T-helper 22 cell (primary cell): ENCODE data around the gene DNAAF1.
"Not testable (repeated sequence)": the region's sequence is repeated elsewhere in the genome, so short reads cannot be mapped to it uniquely, and the experiment has no call there.

Source experiments
- DNase-seq: peaks from one replicate; pipeline ENCODE4 v3.0.0-alpha.2; 2020; ENCODE audit warnings: low read depth

The DNAAF1 gene

GRCh38 chr16:84184775-84185174 lies 39.7 kb downstream of the DNAAF1 start:
- DNase-seq: no peak

GRCh38 chr16:84186685-84187437 lies 41.8 kb downstream of the DNAAF1 start, which contains the start of gene TAF1C:
Gene TAF1C, minus strand, starts transcription at chr16:84187057. Its CDS starts 2,069 bp downstream, at chr16:84184988.
- DNase-seq: peak; percentile 71

GRCh38 chr16:84190731-84191388 lies 45.8 kb downstream of the DNAAF1 start, which contains the start of gene ADAD2:
Gene ADAD2, plus strand, starts transcription at chr16:84191157. Its CDS starts 74 bp downstream, at chr16:84191231.
- no peak for DNase-seq

GRCh38 chr16:84191466-84191865 lies 46.4 kb downstream of the DNAAF1 start:
- no peak for DNase-seq

- no peak for DNase-seq
Observed at GRCh38 chr16:84193480-84193879, 48.4 kb downstream of the DNAAF1 start.

- no peak for DNase-seq
Observed at GRCh38 chr16:84194018-84194417, 48.9 kb downstream of the DNAAF1 start.

- no peak for DNase-seq
Observed at GRCh38 chr16:84194470-84195200, 49.5 kb downstream of the DNAAF1 start.

- DNase-seq: no peak
Observed at GRCh38 chr16:84195201-84196093, 50.3 kb downstream of the DNAAF1 start.

GRCh38 chr16:84196101-84196500 lies 51.0 kb downstream of the DNAAF1 start:
- no peak for DNase-seq

GRCh38 chr16:84196727-84197394 lies 51.8 kb downstream of the DNAAF1 start:
- no peak for DNase-seq

GRCh38 chr16:84197466-84198128 lies 52.5 kb downstream of the DNAAF1 start:
- no peak for DNase-seq

GRCh38 chr16:84198401-84198800 lies 53.3 kb downstream of the DNAAF1 start:
- no peak for DNase-seq

- DNase-seq: no peak
Observed at GRCh38 chr16:84199097-84199496, 54.0 kb downstream of the DNAAF1 start.

GRCh38 chr16:84199861-84200260 lies 54.8 kb downstream of the DNAAF1 start:
- no peak for DNase-seq

- DNase-seq: not testable (repeated sequence)
Observed at GRCh38 chr16:84204551-84204950, 59.4 kb downstream of the DNAAF1 start.

GRCh38 chr16:84205123-84205522 lies 60.0 kb downstream of the DNAAF1 start:
- DNase-seq: not testable (repeated sequence)

- no peak for DNase-seq
Observed at GRCh38 chr16:84205976-84206691, 61.0 kb downstream of the DNAAF1 start.

- DNase-seq: no peak
Observed at GRCh38 chr16:84207251-84207650, 62.1 kb downstream of the DNAAF1 start.

- no peak for DNase-seq
Observed at GRCh38 chr16:84207879-84208278, 62.8 kb downstream of the DNAAF1 start.

- DNase-seq: no peak
Observed at GRCh38 chr16:84209989-84210388, 64.9 kb downstream of the DNAAF1 start.
